ENCODE results near the gene AQR.
"Not testable (repeated sequence)": the region's sequence is repeated elsewhere in the genome, so short reads cannot be mapped to it uniquely, and the experiment has no call there.

The AQR gene

GRCh38 chr15:34952481-34952880, 17.1 kb downstream of the AQR start:
- no peak for DNase-seq (ENCODE audit: low read depth)

DNA sequence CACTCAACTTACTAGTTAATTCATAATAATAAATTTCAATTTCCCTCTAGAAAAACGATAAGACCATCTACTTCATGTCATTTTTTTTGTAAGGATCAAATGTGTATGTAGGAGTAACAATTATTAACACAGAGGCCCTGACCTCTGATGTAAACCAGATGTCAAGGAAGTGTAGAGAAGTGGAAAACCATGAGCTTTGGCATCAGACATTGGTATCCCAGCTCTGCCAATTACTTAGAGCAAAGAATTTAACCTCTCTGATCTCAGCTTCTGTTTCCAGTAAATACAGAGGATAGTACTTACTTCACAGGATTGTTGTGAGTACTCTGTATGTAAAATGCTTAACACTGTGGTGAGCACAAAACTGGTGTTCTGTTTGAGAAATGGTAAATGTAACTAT, 17.5 kb downstream of the AQR start:
- no peak for DNase-seq (ENCODE audit: low read depth)

GRCh38 chr15:34944936-34945335, 24.6 kb downstream of the AQR start:
- DNase-seq (ENCODE audit: low read depth) = no peak

DNA sequence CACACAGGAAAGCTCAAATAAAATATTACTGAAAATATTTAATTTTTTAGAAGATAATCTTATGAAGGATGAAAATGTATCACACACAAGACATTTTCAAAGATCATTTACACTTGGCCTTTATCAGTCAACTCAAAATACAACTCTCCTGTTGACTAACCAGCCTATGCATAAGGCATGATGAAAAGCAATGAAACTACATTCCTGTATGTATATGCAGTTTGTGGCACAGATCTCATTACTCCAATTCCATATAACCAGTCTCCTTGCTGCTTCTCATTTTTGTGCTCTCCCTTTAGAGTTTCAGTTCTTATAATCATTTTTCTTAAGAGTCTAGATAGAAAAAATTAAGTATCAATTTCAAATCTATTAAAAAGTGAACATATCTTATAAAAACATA, 25.8 kb downstream of the AQR start:
- DNase-seq (ENCODE audit: low read depth) = no peak

DNA sequence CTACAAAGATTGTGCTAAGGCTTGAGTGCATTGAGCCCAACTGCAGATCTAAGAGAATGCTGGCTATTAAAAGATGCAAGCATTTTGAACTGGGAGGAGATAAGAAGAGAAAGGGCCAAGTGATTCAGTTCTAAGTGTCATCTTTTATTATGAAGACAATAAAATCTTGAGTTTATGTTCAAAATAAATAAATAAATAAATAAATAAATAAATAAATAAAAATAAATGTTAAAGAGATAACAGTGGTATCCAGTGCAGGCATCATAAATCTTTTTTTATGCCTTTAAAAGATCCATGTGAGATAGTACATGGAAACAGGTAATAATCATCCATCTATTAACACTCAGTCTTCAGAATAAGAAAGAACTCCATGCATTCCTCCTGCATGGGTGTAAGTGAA, 26.3 kb downstream of the AQR start:
- not testable (repeated sequence) for DNase-seq (ENCODE audit: low read depth)

GRCh38 chr15:34942363-34942762, 27.2 kb downstream of the AQR start:
- no peak for DNase-seq (ENCODE audit: low read depth)

DNA sequence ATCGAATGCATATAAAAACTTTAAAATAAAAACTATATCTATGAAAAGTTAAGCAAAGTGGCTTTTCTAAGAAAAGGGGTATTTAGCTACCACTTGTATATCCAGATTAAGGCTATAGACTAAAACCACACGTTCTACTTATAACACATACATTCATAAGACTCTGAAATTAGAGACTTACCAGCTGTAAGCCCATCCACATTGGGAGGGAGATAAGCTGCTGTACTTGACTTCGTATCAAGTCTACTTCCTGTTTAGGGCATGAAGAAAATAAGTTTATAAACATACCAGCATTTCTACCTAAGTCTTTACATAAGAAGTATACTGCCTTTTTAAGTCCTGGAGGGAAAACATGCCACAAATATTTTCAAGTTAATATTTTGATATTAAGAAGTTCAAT, 27.7 kb downstream of the AQR start:
- no peak for DNase-seq (ENCODE audit: low read depth)

- no peak for DNase-seq (ENCODE audit: low read depth)
Observed at GRCh38 chr15:34941185-34941698, 28.3 kb downstream of the AQR start.

DNA sequence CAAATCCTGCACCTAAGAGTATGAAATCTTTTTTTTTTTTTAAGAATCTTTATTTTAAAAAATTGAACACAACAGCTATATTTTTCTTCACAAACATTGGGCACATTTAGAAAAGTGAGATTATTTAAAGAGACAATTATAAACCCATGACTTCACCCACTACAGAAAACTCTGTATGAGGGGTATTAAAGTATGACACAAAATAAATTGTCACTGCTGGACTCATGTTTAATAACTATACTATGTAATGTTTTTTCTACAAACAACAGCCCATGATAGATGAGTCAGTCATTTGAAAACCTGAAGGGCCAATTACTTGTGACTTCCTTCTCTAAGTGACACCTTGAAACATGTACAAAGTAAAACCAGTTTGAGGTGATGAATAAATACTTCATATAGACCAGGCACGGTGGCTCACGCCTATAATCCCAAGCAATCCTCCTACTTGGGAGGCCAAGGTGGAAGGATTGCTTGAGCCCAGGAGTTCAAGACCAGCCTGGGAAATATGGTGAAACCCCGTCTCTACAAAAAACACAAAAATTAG, 36.0 kb downstream of the AQR start:
- no peak for DNase-seq (ENCODE audit: low read depth)

DNA sequence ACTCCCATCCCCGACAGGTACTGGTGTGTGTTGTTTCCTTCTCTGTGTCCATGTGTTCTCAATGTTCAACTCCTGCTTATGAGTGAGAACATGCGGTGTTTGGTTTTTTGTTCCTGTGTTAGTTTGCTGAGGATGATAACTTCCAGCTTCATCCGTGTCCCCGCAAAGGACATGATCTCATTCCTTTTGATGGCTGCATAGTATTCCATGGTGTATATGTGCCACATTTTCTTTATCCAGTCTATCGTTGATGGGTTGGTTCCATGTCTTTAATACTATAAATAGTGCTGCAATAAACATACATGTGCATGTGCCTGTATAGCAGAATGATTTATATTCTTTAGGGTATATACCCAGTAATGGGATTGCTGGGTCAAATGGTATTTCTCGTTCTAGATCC, 41.2 kb downstream of the AQR start:
- DNase-seq (ENCODE audit: low read depth) = not testable (repeated sequence)

DNA sequence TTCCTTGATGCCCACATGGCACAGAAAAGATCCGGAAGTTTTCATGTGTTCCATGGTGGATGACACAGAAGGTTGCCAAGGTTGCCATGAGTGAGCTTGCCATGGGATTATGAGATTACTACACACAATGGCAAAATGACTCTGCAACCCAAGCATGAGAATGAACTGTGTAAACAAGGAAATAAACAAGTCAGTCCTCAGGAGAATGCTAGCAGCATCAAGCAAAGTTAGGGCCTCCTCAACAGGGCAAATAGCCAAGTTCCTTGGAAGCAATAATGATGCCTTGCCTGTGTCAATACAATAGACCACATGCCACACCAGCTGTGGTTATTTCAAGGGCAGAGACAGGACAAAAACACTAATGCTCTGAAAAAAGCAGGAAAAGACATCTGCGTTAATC, 41.8 kb downstream of the AQR start:
- DNase-seq (ENCODE audit: low read depth) = no peak

GRCh38 chr15:34914317-34914716, 55.2 kb downstream of the AQR start:
- DNase-seq (ENCODE audit: low read depth) = no peak

GRCh38 chr15:34905047-34905446, 64.5 kb downstream of the AQR start:
- DNase-seq (ENCODE audit: low read depth) = no peak

GRCh38 chr15:34904527-34904926, 65.0 kb downstream of the AQR start:
- no peak for DNase-seq (ENCODE audit: low read depth)

GRCh38 chr15:34900748-34901147, 68.8 kb downstream of the AQR start:
- no peak for DNase-seq (ENCODE audit: low read depth)

- no peak for DNase-seq (ENCODE audit: low read depth)
Observed at GRCh38 chr15:34896183-34896582, 73.4 kb downstream of the AQR start.

DNA sequence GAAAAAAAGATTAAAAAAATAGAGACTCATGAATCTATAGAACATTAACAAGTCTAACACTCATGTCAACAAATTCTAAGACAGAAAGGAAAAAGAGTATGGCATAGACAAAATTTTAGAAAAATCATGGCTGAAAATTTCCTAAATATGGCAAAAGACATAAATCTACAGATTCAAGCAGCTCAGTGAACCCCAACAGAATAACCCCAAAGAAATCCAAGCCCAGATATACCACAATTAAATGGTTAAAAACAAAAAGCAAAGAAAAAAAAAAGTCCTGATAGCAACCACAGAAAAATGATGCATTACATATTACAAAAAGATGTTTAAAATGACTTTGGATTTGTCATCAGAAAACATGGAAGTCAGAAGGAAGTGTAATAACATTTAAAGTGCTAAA, 75.6 kb downstream of the AQR start:
- DNase-seq (ENCODE audit: low read depth) = no peak

GRCh38 chr15:34892963-34893591, 76.5 kb downstream of the AQR start:
- DNase-seq (ENCODE audit: low read depth) = no peak

DNA sequence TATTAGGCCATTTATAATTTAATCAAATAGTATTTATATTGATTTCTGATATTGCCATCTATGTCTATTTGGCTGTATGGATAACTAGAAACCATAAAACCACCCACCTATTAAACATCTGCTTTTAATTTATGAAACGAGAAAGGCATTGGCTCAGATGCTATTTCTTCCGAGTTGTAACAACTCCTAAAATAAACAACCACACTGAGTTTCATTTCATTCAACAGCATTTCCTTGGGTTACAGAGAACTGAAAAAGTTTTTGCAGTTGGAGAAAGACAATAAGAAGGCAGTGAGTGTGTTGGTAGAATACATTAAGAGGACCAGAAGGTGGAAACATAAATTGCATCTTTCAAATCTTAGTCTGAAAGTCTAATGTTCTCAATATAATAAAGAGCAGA, 79.1 kb downstream of the AQR start:
- no peak for DNase-seq (ENCODE audit: low read depth)

DNA sequence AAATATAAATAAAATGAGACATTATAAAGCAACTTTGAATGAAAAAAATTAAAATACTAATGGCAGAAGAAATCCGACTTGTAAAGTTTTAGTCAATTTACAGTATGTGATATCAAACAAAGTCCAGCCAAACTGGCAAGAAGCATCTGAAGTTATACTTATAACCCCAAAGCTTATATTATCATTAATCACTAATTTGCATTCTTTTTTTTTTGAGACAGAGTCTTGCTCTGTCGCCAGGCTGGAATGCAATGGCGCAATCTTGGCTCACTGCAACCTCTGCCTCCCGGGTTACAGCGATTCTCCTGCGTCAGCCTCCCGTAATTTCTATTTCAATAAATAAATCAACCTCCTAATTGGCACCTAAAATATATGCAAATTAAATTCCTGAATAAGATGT, 80.1 kb downstream of the AQR start:
- no peak for DNase-seq (ENCODE audit: low read depth)

GRCh38 chr15:34886134-34886533, 83.4 kb downstream of the AQR start:
- DNase-seq (ENCODE audit: low read depth) = no peak

- no peak for DNase-seq (ENCODE audit: low read depth)
Observed at GRCh38 chr15:34883633-34884032, 85.9 kb downstream of the AQR start.

DNA sequence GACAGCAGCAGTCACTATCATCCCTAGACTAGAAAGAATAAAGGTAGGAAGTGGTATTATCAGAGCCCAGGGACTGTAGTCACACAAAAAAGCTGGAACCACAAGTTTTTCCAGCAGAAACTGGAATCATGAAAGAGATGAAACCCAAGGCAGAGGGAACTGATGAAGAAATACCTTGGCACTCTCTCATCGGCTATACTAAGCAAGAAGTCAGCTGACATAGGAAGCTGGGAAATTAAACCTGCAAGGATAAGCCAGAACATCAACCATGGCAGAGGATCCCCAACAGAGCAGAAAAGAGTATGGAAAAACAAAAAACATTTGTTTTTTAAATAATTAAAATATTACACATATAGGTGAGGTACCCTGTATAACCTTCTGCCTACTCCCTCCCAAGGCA, 86.5 kb downstream of the AQR start:
- DNase-seq (ENCODE audit: low read depth) = no peak

GRCh38 chr15:34879107-34879506, 90.4 kb downstream of the AQR start:
- DNase-seq (ENCODE audit: low read depth) = no peak

Measured in T-helper 22 cell (primary cell).